T-cell (primary cell): Measurements from ENCODE around the gene SH3RF3. TPM values are rescaled to one million over a fixed set of nuclear protein-coding genes. Genes with fewer than 3 reads are reported as not detected.

Experiments
- ATAC-seq, 4 experiments: fragments of 200-7000 bp in 3 of 4; fragments of 150-1000 bp in 1 of 4; cut with Tn5 transposase; replicated peaks in 1 of 4; 1 replicate in 3 of 4; 2 replicates in 1 of 4; pipeline ENCODE4 v1.10.0; 2021; ENCODE audit warnings: moderate library complexity in 3 of 4, mild to moderate bottlenecking in 2 of 4, moderate number of reproducible peaks in 1 of 4
- CTCF ChIA-PET, 2 donors: fragments of 300-600 bp; sonication (Branson Sonifier 250); formaldehyde crosslinking; loops; one replicate each; lab custom pipeline; 2022; ENCODE audit warnings: antibody characterized with exemption in 2 of 2; lab: Charles Lee
- POLR2A ChIA-PET, 2 donors: fragments of 300-600 bp; sonication (Branson Sonifier 250); formaldehyde crosslinking; loops; one replicate each; lab custom pipeline; 2022; ENCODE audit warnings: antibody characterized with exemption in 2 of 2; lab: Charles Lee
- DNase-seq, 35 experiments: peaks; one replicate each; pipeline versions ENCODE4 v3.0.0 to v3.0.0-alpha.2; 2013 to 2023
- H3K27ac ChIP-seq: one replicate; pipeline ENCODE4 v1.5.1; 2013; ENCODE audit warnings: low read length
- H3K27me3 ChIP-seq, 2 experiments: replicated peaks in 1 of 2; 1 replicate in 1 of 2; 2 replicates in 1 of 2; pipeline versions ENCODE4 v1.6.1 to v1.7.0; 2013; ENCODE audit warnings: low read length in 1 of 2, mixed read lengths in 1 of 2; ENCODE audit not compliant: control insufficient read depth in 2 of 2, insufficient read depth in 2 of 2; ENCODE audit errors: extremely low read depth in 1 of 2
- H3K36me3 ChIP-seq, 2 donors: 1 replicate in 1 of 2; 2 replicates in 1 of 2; pipeline versions ENCODE4 v1.6.1 to v1.7.0; 2013; ENCODE audit warnings: low read length in 1 of 2; ENCODE audit not compliant: control insufficient read depth in 2 of 2, insufficient read depth in 1 of 2; ENCODE audit errors: extremely low read depth in 1 of 2
- H3K4me1 ChIP-seq, 2 experiments: 1 replicate in 1 of 2; 2 replicates in 1 of 2; pipeline versions ENCODE4 v1.6.1 to v1.7.0; 2013; ENCODE audit warnings: low read length in 2 of 2, mixed read lengths in 1 of 2; ENCODE audit not compliant: insufficient read depth in 2 of 2, control insufficient read depth in 1 of 2; ENCODE audit errors: extremely low read depth in 1 of 2
- H3K4me3 ChIP-seq, 2 donors: 1 replicate in 1 of 2; 2 replicates in 1 of 2; pipeline versions ENCODE4 v1.5.1 to v1.7.0; 2013; ENCODE audit warnings: mild to moderate bottlenecking in 2 of 2, low read length in 1 of 2, moderate library complexity in 1 of 2; ENCODE audit not compliant: control insufficient read depth in 1 of 2; ENCODE audit errors: extremely low read depth in 1 of 2
- H3K9me3 ChIP-seq: 2 replicates; pipeline ENCODE4 v1.7.0; 2013
- H3K27ac Mint-ChIP-seq, 2 donors: one replicate each; pipeline ENCODE4 v1.8.0; 2020 to 2021; ENCODE audit warnings: mild to moderate bottlenecking in 2 of 2, mixed read lengths in 2 of 2
- H3K27me3 Mint-ChIP-seq, 2 donors: one replicate each; pipeline ENCODE4 v1.8.0; 2021 to 2022; ENCODE audit warnings: mixed read lengths in 2 of 2
- H3K36me3 Mint-ChIP-seq: one replicate; pipeline ENCODE4 v1.8.0; 2021; ENCODE audit warnings: mixed read lengths
- H3K4me1 Mint-ChIP-seq, 3 donors: one replicate each; pipeline ENCODE4 v1.8.0; 2020 to 2022; ENCODE audit warnings: mixed read lengths in 3 of 3, mild to moderate bottlenecking in 1 of 3
- H3K4me3 Mint-ChIP-seq, 3 donors: one replicate each; pipeline ENCODE4 v1.8.0; 2020 to 2022; ENCODE audit warnings: mild to moderate bottlenecking in 3 of 3, mixed read lengths in 3 of 3, moderate library complexity in 3 of 3
- H3K9me3 Mint-ChIP-seq, 3 donors: one replicate each; pipeline ENCODE4 v1.8.0; 2020 to 2022; ENCODE audit warnings: mixed read lengths in 3 of 3
- WGBS: methylation state at CpG from one replicate; pipeline ENCODE4 v1.1.5; 2013; ENCODE audit warnings: missing lambda C conversion rate; ENCODE audit not compliant: insufficient coverage; 5-methylcytosine and 5-hydroxymethylcytosine counted together
- total RNA-seq, 35 experiments: library from RNA in 6 of 35; stranded (reverse) in 6 of 35; fragments of 120-200 nt in 1 of 35; gene quantifications; one replicate each; pipeline versions ENCODE4 v1.2.1 to v1.2.4 and lab custom pipeline; 2013 to 2026

The SH3RF3 gene
- total RNA-seq, 5 donors from 2014 or later (not counting 1 experiment from before 2014, with no cell fraction given), result 1.8 to 4.6 (median 3.6) TPM

- 81% methylated on average over 16 of the region's 20 CpGs for WGBS
- no peak for DNase-seq
- CTCF ChIA-PET, result interaction anchor here in 1 of 2 donors (0.9 kb wide), 1 partner anchor 65 kb away, joined by 3 read pairs; no protein-coding TSS in a partner anchor
Observed at GRCh38 chr2:109448946-109449788, 320.2 kb downstream of the SH3RF3 start.

GRCh38 chr2:109450574-109451273 lies 321.7 kb downstream of the SH3RF3 start:
- Mint-ChIP-seq H3K36me3 (peaks cover under 1% of the 10 kb centered on the region), H3K9me3 (peaks cover 0 to under 1% (median 0%) of the 10 kb centered on the region in 3 donors), H3K27ac (no peak overlapping the region), H3K4me3 (no peak overlapping the region), H3K27me3 (no peaks in the 10 kb centered on the region), H3K4me1 (no peaks in the 10 kb centered on the region)
- peaks cover 0 to 5% of the 10 kb centered on the region in 2 donors for H3K36me3 ChIP-seq
- 84% methylated on average over 11 of the region's 12 CpGs for WGBS
- H3K9me3 ChIP-seq, result no peaks in the 10 kb centered on the region
- ChIA-PET POLR2A (no interaction called here), CTCF (no interaction called here)
- no peak overlapping the region for H3K27ac ChIP-seq
- peaks cover 0 to 7% of the 10 kb centered on the region in 2 experiments for H3K27me3 ChIP-seq
- H3K4me1 ChIP-seq, result no peaks in the 10 kb centered on the region
- ATAC-seq, result no peak
- H3K4me3 ChIP-seq, result no peak overlapping the region
- DNase-seq, result no peak

More at GRCh38 chr2:109448946-109449788, 320.2 kb downstream of the SH3RF3 start:
- no peak overlapping the region for H3K4me3 Mint-ChIP-seq
- peaks cover 6 to 14% (median 9%) of the 10 kb centered on the region in 3 donors for H3K9me3 Mint-ChIP-seq
- no peaks in the 10 kb centered on the region for H3K27me3 Mint-ChIP-seq
- H3K4me1 Mint-ChIP-seq, result no peaks in the 10 kb centered on the region
- Histone ChIP-seq H3K4me1 (no peaks in the 10 kb centered on the region), H3K27me3 (peaks cover 0 to 7% of the 10 kb centered on the region in 2 experiments), H3K36me3 (peaks cover 0 to 5% of the 10 kb centered on the region in 2 donors), H3K27ac (no peak overlapping the region), H3K4me3 (no peak overlapping the region), H3K9me3 (no peaks in the 10 kb centered on the region)
- peaks cover 14% of the 10 kb centered on the region for H3K36me3 Mint-ChIP-seq
- H3K27ac Mint-ChIP-seq, result no peak overlapping the region
- no peak for ATAC-seq
- POLR2A ChIA-PET, result interaction anchor here in 1 of 2 donors (0.6 to 0.7 kb wide), 2 partner anchors 93 to 105 kb away, joined by 3 read pairs; no protein-coding TSS in a partner anchor

GRCh38 chr2:109451671-109452070 lies 322.7 kb downstream of the SH3RF3 start:
- no peak overlapping the region for H3K27ac Mint-ChIP-seq
- ChIA-PET CTCF (no interaction called here), POLR2A (no interaction called here)
- Histone ChIP-seq H3K4me1 (no peaks in the 10 kb centered on the region), H3K27me3 (peaks cover 0 to 5% of the 10 kb centered on the region in 2 experiments), H3K9me3 (no peaks in the 10 kb centered on the region), H3K36me3 (peaks cover 0 to 5% of the 10 kb centered on the region in 2 donors), H3K4me3 (no peak overlapping the region), H3K27ac (no peak overlapping the region)
- H3K4me3 Mint-ChIP-seq, result no peak overlapping the region
- no peaks in the 10 kb centered on the region for H3K27me3 Mint-ChIP-seq
- no peak for ATAC-seq
- DNase-seq, result no peak
- no peaks in the 10 kb centered on the region for H3K4me1 Mint-ChIP-seq
- WGBS, result 88% methylated on average over 2 of the region's 6 CpGs
- H3K36me3 Mint-ChIP-seq, result no peaks in the 10 kb centered on the region
- H3K9me3 Mint-ChIP-seq, result no peaks in the 10 kb centered on the region

GRCh38 chr2:109452318-109453305 lies 323.6 kb downstream of the SH3RF3 start:
- no peaks in the 10 kb centered on the region for H3K27me3 Mint-ChIP-seq
- no peak overlapping the region for H3K27ac Mint-ChIP-seq
- no peaks in the 10 kb centered on the region for H3K36me3 Mint-ChIP-seq
- H3K27me3 ChIP-seq, result peaks cover 0 to 3% of the 10 kb centered on the region in 2 experiments
- DNase-seq, result no peak
- no peak for ATAC-seq
- no peaks in the 10 kb centered on the region for H3K9me3 ChIP-seq
- H3K36me3 ChIP-seq, result peaks cover 0 to 5% of the 10 kb centered on the region in 2 donors
- H3K27ac ChIP-seq, result no peak overlapping the region
- no peaks in the 10 kb centered on the region for H3K4me1 Mint-ChIP-seq
- no peaks in the 10 kb centered on the region for H3K9me3 Mint-ChIP-seq
- ChIA-PET CTCF (no interaction called here), POLR2A (interaction anchor here (0.6 kb wide), 2 partner anchors 20 to 92 kb away, joined by 3 read pairs; no protein-coding TSS in a partner anchor)
- H3K4me1 ChIP-seq, result no peaks in the 10 kb centered on the region
- no peak overlapping the region for H3K4me3 Mint-ChIP-seq
- 90% methylated on average over 11 of the region's 17 CpGs for WGBS
- no peak overlapping the region for H3K4me3 ChIP-seq

GRCh38 chr2:109453371-109453995 lies 324.5 kb downstream of the SH3RF3 start:
- Mint-ChIP-seq H3K27me3 (no peaks in the 10 kb centered on the region), H3K27ac (no peak overlapping the region), H3K4me3 (no peak overlapping the region), H3K9me3 (no peaks in the 10 kb centered on the region), H3K36me3 (no peaks in the 10 kb centered on the region), H3K4me1 (no peaks in the 10 kb centered on the region)
- POLR2A ChIA-PET, result interaction anchor here in 1 of 2 donors (0.6 kb wide), 1 partner anchor 91 kb away, joined by 3 read pairs; no protein-coding TSS in a partner anchor
- peaks cover 0 to 3% of the 10 kb centered on the region in 2 experiments for H3K27me3 ChIP-seq
- 86% methylated on average over 15 of the region's 15 CpGs for WGBS
- H3K4me3 ChIP-seq, result no peak overlapping the region
- H3K9me3 ChIP-seq, result no peaks in the 10 kb centered on the region
- H3K4me1 ChIP-seq, result no peaks in the 10 kb centered on the region
- H3K27ac ChIP-seq, result no peak overlapping the region
- peaks cover 0 to 5% of the 10 kb centered on the region in 2 donors for H3K36me3 ChIP-seq
- no peak for ATAC-seq
- DNase-seq, result no peak
- CTCF ChIA-PET, result no interaction called here
